Left renal cortex interstitium (tissue), 4 donors: ENCODE data around the gene PAFAH1B2. TPM values are rescaled to one million over a fixed set of nuclear protein-coding genes. Genes with fewer than 3 reads are reported as not detected.
"Not testable (repeated sequence)": the region's sequence is repeated elsewhere in the genome, so short reads cannot be mapped to it uniquely, and the experiment has no call there.

ENCODE experiments used
- DNase-seq, 4 donors: peaks; one replicate each; pipeline ENCODE4 v3.0.0-alpha.2; 2013; ENCODE audit warnings: low read depth in 4 of 4, low spot score in 2 of 4, missing footprints in 1 of 4
- polyA plus RNA-seq, 4 donors: library from polyadenylated mRNA; unstranded; fragments of 120-200 nt; gene quantifications; one replicate each; pipeline ENCODE4 v1.2.1, GENCODE V29; 2013; ENCODE audit not compliant: insufficient read length in 4 of 4

PAFAH1B2 gene
- polyA plus RNA-seq, 4 donors = 71.3 to 77.8 (median 73.8) TPM

GRCh38 chr11:117126223-117126965 is 17.7 kb upstream of the PAFAH1B2 start:
- DNase-seq = no peak

GRCh38 chr11:117127171-117127901 is 16.8 kb upstream of the PAFAH1B2 start:
- DNase-seq = no peak

- no peak for DNase-seq
Observed at GRCh38 chr11:117128289-117128688, 15.8 kb upstream of the PAFAH1B2 start.

GRCh38 chr11:117130396-117130795 is 13.7 kb upstream of the PAFAH1B2 start:
- not testable (repeated sequence) for DNase-seq

- DNase-seq = no peak
Observed at GRCh38 chr11:117130879-117131278, 13.2 kb upstream of the PAFAH1B2 start.

GRCh38 chr11:117134431-117134830 is 9.7 kb upstream of the PAFAH1B2 start:
- no peak for DNase-seq

- DNase-seq = not testable (repeated sequence)
Observed at GRCh38 chr11:117134979-117135378, 9.1 kb upstream of the PAFAH1B2 start.

- not testable (repeated sequence) for DNase-seq
Observed at GRCh38 chr11:117137223-117138086, 6.6 kb upstream of the PAFAH1B2 start.

- DNase-seq = peak in 3 of 4 donors; percentile 31 to 52 (median 35)
Observed at GRCh38 chr11:117143390-117143789, 697 bp upstream of the PAFAH1B2 start.

GRCh38 chr11:117144477-117145392 is 648 bp downstream of the PAFAH1B2 start:
- peak in 3 of 4 donors; percentile 24 to 43 (median 26) for DNase-seq

GRCh38 chr11:117145393-117145761 is 1.3 kb downstream of the PAFAH1B2 start:
- DNase-seq = peak; percentile 35 to 46 (median 40)

- DNase-seq = no peak
Observed at GRCh38 chr11:117146521-117146920, 2.4 kb downstream of the PAFAH1B2 start.

GRCh38 chr11:117152066-117152465 is 8.0 kb downstream of the PAFAH1B2 start:
- no peak for DNase-seq

- no peak for DNase-seq
Observed at GRCh38 chr11:117154468-117154867, 10.4 kb downstream of the PAFAH1B2 start.

GRCh38 chr11:117157507-117157906 is 13.4 kb downstream of the PAFAH1B2 start:
- no peak for DNase-seq

GRCh38 chr11:117159892-117160291 is 15.8 kb downstream of the PAFAH1B2 start:
- no peak for DNase-seq

- DNase-seq = no peak
Observed at GRCh38 chr11:117160826-117161225, 16.7 kb downstream of the PAFAH1B2 start.

GRCh38 chr11:117166491-117166890 is 22.4 kb downstream of the PAFAH1B2 start:
- DNase-seq = no peak

GRCh38 chr11:117169736-117170135 is 25.6 kb downstream of the PAFAH1B2 start:
- DNase-seq = no peak

GRCh38 chr11:117170210-117170609 is 26.1 kb downstream of the PAFAH1B2 start:
- DNase-seq = no peak
